Peyer's patch (tissue), 4 donors: ENCODE data around the gene FANCM.

ENCODE experiments used
- POLR2A ChIP-seq, 2 donors: fragments of 450-650 bp; IDR thresholded peaks; one replicate each; pipeline ENCODE4 v1.5.1; 2017; ENCODE audit warnings: antibody characterized with exemption in 2 of 2, mild to moderate bottlenecking in 2 of 2, moderate library complexity in 2 of 2
- TF ChIP-seq, protein P1 (sequence below), 6 experiments: fragments of 450-650 bp in 4 of 6; fragments of 200-600 bp in 2 of 6; sonication (generic) in 1 of 6; IDR thresholded peaks; one replicate each; pipeline ENCODE4 v1.5.1; 2017 to 2019; ENCODE audit warnings: antibody characterized with exemption in 6 of 6, mild to moderate bottlenecking in 3 of 6, moderate library complexity in 1 of 6

DNA sequence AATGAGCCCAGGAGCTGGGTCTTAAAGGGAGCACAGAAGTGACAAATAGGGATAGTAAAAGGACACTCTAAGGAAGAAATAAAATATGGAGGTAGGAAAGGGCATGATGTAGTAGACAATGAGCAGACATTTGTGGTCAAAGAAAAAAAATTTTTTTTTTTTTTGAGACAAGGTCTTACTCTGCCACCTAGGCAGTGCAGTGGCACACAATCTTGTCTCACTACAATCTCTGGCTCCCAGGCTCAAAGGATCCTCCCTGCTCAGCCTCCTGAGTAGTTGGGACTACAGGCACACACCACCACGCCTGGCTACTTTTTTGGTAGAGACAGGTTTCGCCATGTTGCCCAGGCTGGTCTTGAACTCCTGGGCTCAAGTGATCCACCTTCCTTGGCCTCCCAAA is 10.0 kb upstream of the FANCM start:
- no peak for TF ChIP-seq POLR2A (IDR thresholded peaks at IDR 0.05)
- TF ChIP-seq, protein P1, sequence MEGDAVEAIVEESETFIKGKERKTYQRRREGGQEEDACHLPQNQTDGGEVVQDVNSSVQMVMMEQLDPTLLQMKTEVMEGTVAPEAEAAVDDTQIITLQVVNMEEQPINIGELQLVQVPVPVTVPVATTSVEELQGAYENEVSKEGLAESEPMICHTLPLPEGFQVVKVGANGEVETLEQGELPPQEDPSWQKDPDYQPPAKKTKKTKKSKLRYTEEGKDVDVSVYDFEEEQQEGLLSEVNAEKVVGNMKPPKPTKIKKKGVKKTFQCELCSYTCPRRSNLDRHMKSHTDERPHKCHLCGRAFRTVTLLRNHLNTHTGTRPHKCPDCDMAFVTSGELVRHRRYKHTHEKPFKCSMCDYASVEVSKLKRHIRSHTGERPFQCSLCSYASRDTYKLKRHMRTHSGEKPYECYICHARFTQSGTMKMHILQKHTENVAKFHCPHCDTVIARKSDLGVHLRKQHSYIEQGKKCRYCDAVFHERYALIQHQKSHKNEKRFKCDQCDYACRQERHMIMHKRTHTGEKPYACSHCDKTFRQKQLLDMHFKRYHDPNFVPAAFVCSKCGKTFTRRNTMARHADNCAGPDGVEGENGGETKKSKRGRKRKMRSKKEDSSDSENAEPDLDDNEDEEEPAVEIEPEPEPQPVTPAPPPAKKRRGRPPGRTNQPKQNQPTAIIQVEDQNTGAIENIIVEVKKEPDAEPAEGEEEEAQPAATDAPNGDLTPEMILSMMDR (IDR thresholded peaks at IDR 0.05), result no peak
